Lower leg skin (tissue), 3 donors: ENCODE measurements around the gene UBASH3B.

Experiments used
- CTCF ChIP-seq, 3 donors: fragments of 450-650 bp; IDR thresholded peaks; one replicate each; pipeline ENCODE4 v1.5.1; 2016; ENCODE audit warnings: antibody characterized with exemption in 3 of 3, mild to moderate bottlenecking in 3 of 3, moderate library complexity in 2 of 3
- POLR2A ChIP-seq, 2 donors: fragments of 450-650 bp; IDR thresholded peaks; one replicate each; pipeline ENCODE4 v1.6.1; 2016 to 2017; ENCODE audit warnings: antibody characterized with exemption in 2 of 2, mild to moderate bottlenecking in 1 of 2, moderate library complexity in 1 of 2

- TF ChIP-seq CTCF (IDR thresholded peaks at IDR 0.05) (no peak), POLR2A (IDR thresholded peaks at IDR 0.05) (no peak)
Observed at GRCh38 chr11:122793515-122793914, 138.0 kb downstream of the UBASH3B start.
